ENCODE data around the gene ASB11. TPM values are rescaled to one million over a fixed set of nuclear protein-coding genes. Genes with fewer than 3 reads are reported as not detected.

Gene ASB11
- total RNA-seq, 1 experiment from 2014 or later: not detected

Other genes starting within 250 kb of the ASB11 start
- 4.5 and 4.8 TPM in 2 replicates for gene ASB9, start 45.6 kb downstream of the ASB11 start, total RNA-seq (2014; rRNA removed; shearing (Covaris generic))
- 11.7 and 22.3 TPM in 2 replicates for gene PIGA, start 19.9 kb upstream of the ASB11 start, total RNA-seq (2014; rRNA removed; shearing (Covaris generic))
- 1.1 TPM in 1 of 2 replicates, not detected in the other for gene VEGFD, start 68.8 kb upstream of the ASB11 start, total RNA-seq (2014; rRNA removed; shearing (Covaris generic))
- 42.0 and 44.9 TPM in 2 replicates for gene PIR, start 177.7 kb upstream of the ASB11 start, total RNA-seq (2014; rRNA removed; shearing (Covaris generic))
- 0.06 TPM in 1 of 2 replicates, not detected in the other for gene BMX, start 185.2 kb upstream of the ASB11 start, total RNA-seq (2014; rRNA removed; shearing (Covaris generic))